Tibial nerve (tissue), 3 donors: ENCODE data around the gene HMGXB4.

Experiments used
- CTCF ChIP-seq, 5 experiments: fragments of 200-600 bp in 3 of 5; fragments of 450-650 bp in 2 of 5; sonication (generic) in 3 of 5; IDR thresholded peaks; one replicate each; pipeline ENCODE4 v1.5.1; 2016 to 2019; ENCODE audit warnings: antibody characterized with exemption in 5 of 5, mild to moderate bottlenecking in 3 of 5, moderate library complexity in 2 of 5
- POLR2A ChIP-seq, 2 donors: fragments of 450-650 bp; IDR thresholded peaks; one replicate each; pipeline ENCODE4 v1.6.1; 2017; ENCODE audit warnings: antibody characterized with exemption in 2 of 2, mild to moderate bottlenecking in 2 of 2, moderate library complexity in 2 of 2

- TF ChIP-seq CTCF (IDR thresholded peaks at IDR 0.05) (no peak), POLR2A (IDR thresholded peaks at IDR 0.05) (no peak)
Measured at GRCh38 chr22:35329114-35329847, 72.0 kb downstream of the HMGXB4 start.
